IPS-18c (cell line): Measurements from ENCODE around the gene CPNE8.

Source experiments
- H3K4me3 ChIP-seq: 2 replicates; pipeline ENCODE4 v1.7.0; 2013; ENCODE audit warnings: low read depth, mild to moderate bottlenecking, low read length, moderate library complexity; ENCODE audit not compliant: insufficient read depth
- H3K9me3 ChIP-seq: one replicate; pipeline ENCODE4 v1.6.1; 2013; ENCODE audit warnings: mild to moderate bottlenecking, low read length, moderate library complexity; ENCODE audit not compliant: control insufficient read depth, insufficient read depth

The CPNE8 gene

DNA sequence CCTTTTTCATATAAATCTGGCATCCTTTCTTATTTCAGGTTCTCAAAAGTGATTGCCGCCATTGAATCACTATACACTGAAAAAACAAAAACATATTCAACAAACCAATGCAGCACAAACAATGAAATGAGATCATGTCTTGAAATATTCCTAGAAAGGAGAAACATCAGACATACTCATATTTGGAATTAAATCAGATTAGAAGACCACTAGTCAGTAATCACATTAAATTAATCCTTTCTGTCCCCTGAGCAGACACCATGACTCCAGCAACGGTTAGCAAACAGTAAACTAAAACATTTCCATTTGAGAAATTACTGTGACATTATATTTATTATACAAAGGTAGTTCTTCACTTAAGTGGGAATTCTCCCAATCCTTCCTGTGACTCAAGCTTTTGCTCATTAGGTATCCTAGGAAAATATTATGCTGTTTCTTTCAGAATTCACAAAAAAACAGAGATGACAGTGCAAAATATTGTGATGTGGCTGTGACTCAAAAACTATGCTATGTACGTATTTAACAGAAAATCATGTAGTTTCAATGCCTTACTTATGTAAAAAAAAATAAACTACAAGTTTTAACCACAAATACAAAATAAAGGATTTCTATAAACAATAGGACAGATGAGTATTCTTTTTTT, 29.7 kb downstream of the CPNE8 start:
- H3K9me3 ChIP-seq, result no peaks in the 10 kb centered on the region
- H3K4me3 ChIP-seq, result no peak overlapping the region

DNA sequence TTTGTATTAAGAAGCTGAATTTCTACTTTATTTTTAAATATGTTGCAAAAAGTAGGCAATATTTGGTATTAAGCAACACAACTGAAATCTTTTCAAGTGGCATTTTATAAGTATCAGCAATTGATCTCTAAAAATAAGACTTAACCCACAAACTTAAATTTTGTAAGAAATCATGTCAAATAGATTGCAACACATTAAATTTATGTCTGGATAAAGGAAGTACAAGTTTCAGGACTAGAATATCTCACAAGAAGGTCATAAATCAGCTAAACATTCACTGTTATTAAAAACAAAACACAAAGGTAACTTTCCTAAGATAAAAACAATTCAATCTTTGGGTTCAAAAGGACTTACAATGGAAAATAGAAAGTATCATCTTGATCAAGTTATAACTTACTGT, 32.8 kb downstream of the CPNE8 start:
- Histone ChIP-seq H3K9me3 (no peaks in the 10 kb centered on the region), H3K4me3 (no peak overlapping the region)

DNA sequence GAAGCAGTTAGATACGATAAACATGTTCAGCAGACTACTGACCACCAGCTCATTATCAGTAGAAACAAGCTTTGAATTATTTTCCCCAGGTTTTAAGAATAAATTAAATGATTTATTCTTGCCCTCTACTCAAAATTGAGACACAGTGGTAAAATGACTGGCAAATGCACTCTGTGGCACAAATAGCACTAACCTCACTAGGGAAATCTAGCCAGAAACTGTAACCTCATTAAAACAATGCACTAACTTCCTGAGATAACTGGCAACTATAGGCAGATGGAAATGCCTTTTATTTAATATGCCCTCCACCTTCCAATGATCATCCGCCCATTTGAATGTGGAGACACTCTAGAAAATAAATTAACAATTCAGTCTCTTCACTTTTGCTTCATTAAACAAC, 33.2 kb downstream of the CPNE8 start:
- H3K4me3 ChIP-seq, result no peak overlapping the region
- H3K9me3 ChIP-seq, result no peaks in the 10 kb centered on the region

DNA sequence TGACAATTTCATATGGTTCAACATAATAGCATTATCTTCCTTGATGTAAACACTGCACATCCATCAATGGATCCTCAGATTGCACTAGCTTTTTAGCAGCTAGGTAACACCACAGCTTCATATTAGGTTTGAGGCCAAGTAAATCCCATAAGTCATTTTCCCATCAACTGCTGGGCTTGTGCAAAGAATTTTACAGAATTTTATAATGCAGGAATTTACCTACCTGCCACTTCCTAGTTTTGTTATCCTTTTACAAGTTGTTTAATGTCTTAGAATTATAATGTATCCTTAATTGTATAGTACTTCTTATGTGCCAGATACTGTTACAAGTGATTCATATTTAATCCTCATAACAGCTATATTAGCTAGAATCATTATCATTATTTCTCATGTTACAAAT, 36.4 kb downstream of the CPNE8 start:
- Histone ChIP-seq H3K4me3 (no peak overlapping the region), H3K9me3 (no peaks in the 10 kb centered on the region)

DNA sequence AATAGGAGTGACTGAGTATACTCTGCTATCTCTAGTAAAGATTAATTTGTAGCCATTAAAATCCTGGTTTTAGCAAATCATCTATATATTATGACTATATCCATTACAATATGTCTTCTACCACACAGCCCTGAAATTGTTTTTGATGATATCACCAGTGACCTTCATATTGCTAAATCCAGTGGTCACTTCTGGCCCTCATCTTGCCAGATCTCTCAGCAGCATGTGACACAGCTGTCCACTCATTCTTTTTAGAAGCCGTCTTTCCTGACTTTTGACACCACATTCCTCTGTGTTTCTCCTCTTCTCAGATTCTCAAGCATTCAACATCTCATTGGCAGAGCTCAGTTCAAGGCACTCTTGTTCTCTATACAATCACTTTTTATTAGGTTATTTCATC, 54.9 kb downstream of the CPNE8 start:
- no peaks in the 10 kb centered on the region for H3K9me3 ChIP-seq
- no peak overlapping the region for H3K4me3 ChIP-seq

DNA sequence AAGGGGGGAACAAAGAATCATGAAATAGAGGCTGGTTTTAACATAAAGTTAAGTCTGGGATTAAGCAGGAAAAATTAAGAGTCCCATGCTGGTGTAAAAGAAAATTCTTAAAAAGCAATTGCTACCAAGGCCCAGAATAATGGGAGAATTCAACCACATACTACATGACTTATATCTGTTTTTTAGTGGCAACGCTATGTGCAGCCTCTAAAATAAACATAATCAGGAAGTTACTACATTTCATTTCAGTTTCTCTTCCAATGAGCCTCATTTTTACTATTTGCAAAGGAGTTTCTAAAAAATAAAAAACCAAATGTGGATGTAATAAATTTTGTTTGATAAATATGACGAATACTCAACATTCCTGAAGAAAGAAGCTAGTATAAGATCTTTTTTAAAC, 58.1 kb downstream of the CPNE8 start:
- H3K9me3 ChIP-seq, result no peaks in the 10 kb centered on the region
- H3K4me3 ChIP-seq, result no peak overlapping the region

DNA sequence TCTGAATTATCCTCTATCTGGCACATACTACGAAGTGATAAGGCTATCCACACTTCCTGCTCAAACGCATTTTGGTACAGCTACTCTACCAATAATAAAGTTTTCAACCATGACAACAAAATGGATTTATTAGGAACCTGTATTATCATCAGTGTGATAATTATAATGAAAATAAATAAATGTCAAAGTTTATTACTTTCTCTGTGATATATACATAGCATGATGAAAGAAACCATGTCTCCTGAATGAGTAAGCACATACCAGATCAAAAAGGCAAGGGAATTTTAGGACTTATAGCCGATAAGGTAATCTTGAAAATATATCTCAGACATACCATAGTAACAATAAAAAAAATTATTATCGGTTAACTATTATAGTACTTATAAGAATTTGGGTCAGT, 61.1 kb downstream of the CPNE8 start:
- no peak overlapping the region for H3K4me3 ChIP-seq
- no peaks in the 10 kb centered on the region for H3K9me3 ChIP-seq

DNA sequence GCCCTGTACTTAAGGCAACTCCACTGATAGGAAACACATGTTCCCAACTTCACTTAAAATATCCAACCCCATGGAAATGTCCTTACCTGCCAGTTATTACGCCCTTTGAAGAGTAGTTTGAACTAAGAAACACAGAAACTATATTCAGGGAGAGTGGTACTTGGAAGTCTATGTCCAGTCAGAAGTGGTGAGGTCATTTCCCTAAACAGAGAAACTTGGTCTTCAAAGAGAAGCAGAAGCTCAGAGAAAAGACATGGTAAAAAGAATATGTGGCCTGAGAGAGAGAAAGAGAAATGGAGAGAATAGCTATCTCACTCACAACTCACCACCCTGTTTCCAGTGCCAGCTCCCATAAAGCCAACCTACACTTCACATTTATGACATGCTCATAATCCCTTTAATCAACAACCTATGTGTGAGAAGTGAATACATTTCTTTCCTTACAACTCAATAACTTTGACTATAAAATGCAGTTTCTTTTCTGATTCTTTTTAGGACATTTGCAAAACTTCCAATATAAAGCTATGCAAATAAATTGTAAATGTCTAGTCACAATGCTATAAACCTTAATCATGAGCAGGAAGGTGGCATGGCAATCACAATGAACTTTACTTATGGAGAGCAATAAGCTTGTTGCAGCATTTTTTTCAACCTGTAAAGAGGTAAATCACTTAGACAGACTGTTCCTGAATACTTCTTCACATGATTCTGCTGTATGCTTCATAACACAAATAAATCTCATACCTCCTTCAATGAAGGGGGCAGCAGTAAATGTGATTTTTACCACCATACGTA, 67.1 kb downstream of the CPNE8 start:
- H3K9me3 ChIP-seq, result no peaks in the 10 kb centered on the region
- no peak overlapping the region for H3K4me3 ChIP-seq

DNA sequence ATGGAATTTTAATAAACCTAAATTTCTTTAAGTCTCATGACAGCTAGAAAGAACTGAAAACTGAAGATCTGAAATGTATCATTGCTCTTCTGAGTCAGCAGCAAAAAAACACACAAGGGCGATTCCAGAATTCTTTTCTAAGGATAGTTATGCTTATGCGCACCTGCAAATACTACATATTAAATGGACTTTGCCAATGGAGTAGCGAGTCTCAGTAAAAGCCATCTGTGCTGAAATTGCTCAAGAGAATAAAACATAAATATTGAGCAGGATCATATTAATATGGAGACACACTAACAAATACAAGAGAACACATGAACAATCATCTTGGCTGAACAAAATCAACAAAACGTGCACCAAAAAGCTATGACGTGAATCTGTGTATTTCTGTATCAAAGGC, 73.7 kb downstream of the CPNE8 start:
- Histone ChIP-seq H3K9me3 (no peaks in the 10 kb centered on the region), H3K4me3 (no peak overlapping the region)

DNA sequence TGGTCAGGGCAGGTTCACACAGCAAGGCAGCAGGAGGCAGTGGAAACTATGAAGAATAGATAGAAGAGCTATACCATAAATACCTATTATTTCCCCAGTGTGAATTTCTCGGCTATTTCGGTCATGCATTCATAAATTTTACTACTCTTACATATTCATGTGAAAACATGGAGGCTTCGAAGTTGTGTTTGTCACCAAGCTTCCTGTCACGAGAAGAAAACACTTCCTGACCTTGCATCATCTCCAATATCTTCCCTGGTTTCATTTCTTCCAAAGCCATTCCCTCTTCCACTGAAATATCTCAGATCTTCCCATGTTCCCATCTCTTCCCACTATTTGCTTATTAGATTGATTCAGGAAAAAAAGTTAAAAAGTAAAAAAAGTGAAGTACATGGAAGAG, 80.4 kb downstream of the CPNE8 start:
- H3K9me3 ChIP-seq, result no peaks in the 10 kb centered on the region
- no peak overlapping the region for H3K4me3 ChIP-seq

DNA sequence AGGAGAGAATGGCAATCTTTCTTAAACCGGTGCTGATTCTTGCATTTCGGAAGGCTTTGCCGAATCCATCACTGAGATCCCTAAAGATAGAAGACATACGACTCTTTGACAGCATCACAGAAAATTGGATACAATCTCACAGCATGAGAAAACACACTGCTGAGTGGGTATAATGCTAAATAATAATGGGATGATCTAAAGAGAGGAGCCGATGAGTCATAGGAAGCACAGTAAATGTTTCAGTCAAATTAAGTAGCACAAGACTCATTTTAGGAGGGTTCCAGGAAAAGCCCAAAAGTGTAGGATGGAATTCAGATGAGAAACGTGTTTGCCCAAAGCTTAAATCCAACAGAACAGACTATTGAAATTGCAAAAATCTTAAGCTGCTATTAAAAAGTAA, 81.7 kb downstream of the CPNE8 start:
- no peak overlapping the region for H3K4me3 ChIP-seq
- H3K9me3 ChIP-seq, result no peaks in the 10 kb centered on the region

DNA sequence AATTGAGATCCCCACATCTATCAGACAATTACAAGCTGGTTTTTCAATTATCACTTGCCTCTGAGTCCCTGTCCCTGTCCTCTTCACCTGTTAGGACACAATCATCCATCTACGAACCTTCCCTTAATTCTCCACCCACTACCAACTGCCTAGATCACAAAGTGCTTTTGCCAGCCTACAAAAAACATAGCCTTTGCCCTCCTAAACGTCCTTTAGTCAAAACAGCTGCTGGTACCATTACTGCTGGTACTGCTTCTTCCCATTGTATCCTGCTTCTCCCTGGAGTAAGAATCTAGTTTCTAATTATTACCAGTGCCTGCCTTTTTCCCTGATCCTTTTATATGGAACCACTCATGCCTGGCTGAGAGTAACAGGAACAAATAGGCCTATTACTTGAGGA, 82.1 kb downstream of the CPNE8 start:
- Histone ChIP-seq H3K4me3 (no peak overlapping the region), H3K9me3 (no peaks in the 10 kb centered on the region)

DNA sequence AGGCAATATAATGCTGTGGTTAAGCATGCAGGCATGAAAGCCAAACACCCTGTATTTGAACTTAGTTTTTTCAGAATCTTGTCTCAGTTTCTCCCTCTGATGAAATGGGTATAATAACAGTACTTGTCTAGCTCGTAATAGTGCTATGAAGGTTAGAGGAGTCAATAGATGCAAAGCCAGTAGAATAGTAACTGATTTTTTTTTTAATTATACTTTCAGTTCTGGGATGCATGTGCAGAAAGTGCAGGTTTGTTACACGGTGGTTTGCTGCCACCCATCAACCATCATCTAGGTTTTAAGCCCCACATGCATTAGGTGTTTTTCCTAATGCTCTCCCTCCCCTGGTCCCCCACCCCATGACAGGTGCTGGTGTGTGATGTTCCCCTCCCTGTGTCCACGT, 87.4 kb downstream of the CPNE8 start:
- Histone ChIP-seq H3K9me3 (no peaks in the 10 kb centered on the region), H3K4me3 (no peak overlapping the region)

DNA sequence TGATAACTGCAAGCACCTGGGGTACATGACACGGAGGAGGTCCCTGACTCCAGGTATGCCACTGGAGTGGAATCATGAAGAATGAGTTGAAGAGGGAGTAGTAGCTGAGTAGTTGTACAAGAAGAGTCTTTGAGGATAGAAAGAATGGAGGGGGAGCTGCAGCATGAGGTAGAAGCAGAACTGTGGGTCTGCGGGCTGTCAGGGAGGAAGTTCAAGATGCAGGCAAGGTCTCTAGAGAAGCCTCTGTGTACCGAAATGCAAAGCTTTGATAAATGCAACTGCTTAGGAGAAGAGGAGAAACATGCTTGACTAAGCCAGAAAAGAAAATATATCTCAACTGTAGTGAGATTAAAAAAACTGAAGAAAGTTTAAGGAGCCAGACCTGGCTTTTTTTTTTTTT, 91.5 kb downstream of the CPNE8 start:
- Histone ChIP-seq H3K9me3 (no peaks in the 10 kb centered on the region), H3K4me3 (no peak overlapping the region)

DNA sequence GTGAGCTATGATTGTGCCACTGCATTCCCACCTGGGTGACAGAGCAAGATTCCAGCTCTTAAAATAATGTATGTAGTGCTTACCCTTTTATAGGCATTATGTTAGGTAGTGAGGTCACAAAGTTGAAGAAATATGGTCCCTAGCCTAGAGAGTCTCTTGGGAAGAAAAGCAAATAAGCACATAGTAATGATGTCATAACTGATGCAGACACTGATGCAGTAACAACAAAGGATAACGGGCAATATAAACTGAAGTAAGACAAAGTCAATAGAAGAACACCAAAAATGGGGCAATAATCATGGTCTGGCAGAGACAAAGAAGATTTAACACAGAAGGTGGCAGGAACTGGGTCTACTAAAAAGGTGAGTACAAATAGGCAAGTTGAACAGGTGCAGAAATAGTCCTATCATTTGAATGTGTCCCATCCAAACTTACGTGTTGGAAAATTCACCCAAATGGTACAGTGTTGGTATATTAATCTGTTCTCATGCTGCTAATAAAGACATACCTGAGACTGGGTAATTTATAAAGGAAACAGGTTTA, 93.5 kb downstream of the CPNE8 start:
- Histone ChIP-seq H3K9me3 (no peaks in the 10 kb centered on the region), H3K4me3 (no peak overlapping the region)

DNA sequence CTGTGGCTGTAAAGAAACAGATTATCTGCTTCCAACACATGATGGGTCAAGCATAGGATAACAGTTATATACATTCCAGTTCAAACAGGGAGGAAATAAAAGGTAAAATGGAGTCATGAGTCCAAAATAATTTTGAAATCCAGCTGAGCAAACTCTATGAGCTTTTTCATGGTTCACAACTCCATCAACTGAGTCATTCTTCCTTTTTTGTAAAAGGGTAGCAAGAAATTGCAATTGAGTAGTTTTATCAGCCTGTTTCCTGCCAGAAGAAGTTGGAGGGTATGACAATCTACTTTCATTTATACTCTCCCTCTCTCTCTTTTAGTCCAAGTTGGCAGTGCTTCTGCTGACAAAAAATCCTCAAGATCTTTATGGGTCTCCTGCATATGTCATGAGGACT, 95.6 kb downstream of the CPNE8 start:
- Histone ChIP-seq H3K9me3 (no peaks in the 10 kb centered on the region), H3K4me3 (no peak overlapping the region)

DNA sequence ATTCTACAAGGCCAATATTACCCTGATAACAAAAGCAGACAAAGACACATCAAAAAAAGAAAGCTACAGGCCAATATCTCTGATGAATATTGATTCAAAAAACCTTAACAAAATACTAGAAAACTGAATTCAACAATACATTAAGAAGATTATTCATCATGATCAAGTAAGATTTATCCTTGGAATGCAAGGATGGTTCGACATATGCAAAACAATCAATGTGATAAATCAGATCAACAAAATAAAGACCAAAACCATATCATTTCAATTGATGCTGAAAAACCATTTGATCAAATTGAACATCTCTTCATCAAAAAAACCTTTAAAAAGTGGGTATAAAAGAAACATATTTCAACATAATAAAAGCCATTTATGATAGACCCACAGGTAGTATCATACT, 117.3 kb downstream of the CPNE8 start:
- H3K9me3 ChIP-seq, result no peaks in the 10 kb centered on the region
- no peak overlapping the region for H3K4me3 ChIP-seq

DNA sequence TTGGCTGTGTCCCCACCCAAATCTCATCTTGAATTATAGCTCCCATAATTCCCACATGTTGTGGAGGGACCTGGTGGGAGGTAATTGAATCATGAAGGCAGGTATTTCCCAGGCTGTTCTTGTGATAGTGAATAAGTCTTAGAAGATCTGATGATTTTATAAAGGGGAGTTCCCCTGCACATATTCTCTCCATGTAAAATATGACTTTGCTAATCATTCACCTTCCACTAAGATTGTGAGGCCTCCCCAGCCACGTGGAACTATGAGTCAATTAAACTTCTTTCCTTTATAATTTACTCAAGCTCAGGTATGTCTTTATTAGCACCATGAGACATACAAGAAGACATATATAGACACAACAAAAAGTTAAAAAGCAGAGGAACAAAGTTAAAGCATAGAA, 120.0 kb downstream of the CPNE8 start:
- Histone ChIP-seq H3K4me3 (no peak overlapping the region), H3K9me3 (no peaks in the 10 kb centered on the region)

DNA sequence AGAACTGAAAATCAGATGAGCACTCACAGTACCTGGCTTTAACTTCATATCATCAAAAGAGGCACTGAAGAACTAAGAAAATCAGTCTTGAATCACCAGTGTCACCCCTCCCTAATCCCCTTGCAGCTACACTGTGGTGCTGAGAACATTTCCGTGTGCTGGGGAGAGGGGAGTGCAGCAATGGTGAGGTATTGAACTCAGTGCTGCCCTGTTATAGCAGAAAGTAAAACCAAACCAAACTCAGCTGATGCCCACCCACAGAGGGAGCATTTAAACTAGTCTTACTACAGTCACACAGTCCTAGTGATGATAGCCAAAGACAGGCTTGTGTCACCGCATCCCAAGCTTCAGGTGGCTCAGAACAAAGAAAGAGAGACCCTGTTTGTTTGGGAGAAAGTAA, 122.1 kb downstream of the CPNE8 start:
- H3K9me3 ChIP-seq, result no peaks in the 10 kb centered on the region

More for the DNA sequence above, 122.1 kb downstream of the CPNE8 start:
- H3K4me3 ChIP-seq, result no peak overlapping the region
